ENCODE data around the gene TOLLIP.
"Not testable (repeated sequence)": the region's sequence is repeated elsewhere in the genome, so short reads cannot be mapped to it uniquely, and the experiment has no call there.

The TOLLIP gene

GRCh38 chr11:1309498-1310317 lies at the start of gene TOLLIP:
TOLLIP (minus strand) TSS chr11:1309632; CDS start chr11:1309498, 134 bp downstream.
- Histone ChIP-seq H3K27me3 (ENCODE audit: control insufficient read depth in 2 of 2, insufficient read depth in 2 of 2, low read length in 2 of 2) (no peaks in the 10 kb centered on the region), H3K9ac (ENCODE audit: low read depth in 1 of 2, low read length in 2 of 2) (peak within 1 kb of the TSS; percentile 82), H3K27ac (ENCODE audit: low read depth in 2 of 2, low read length in 2 of 2) (peak within 1 kb of the TSS; percentile 93 to 97), H3K4me3 (ENCODE audit: low read length in 2 of 2) (peak within 1 kb of the TSS; percentile 76 to 85), H3K9me3 (ENCODE audit: control insufficient read depth in 2 of 2, low read length in 2 of 2) (no peaks in the 10 kb centered on the region), H3K36me3 (ENCODE audit: control insufficient read depth in 2 of 2, insufficient read depth in 2 of 2, low read length in 2 of 2) (peaks cover 0 to 14% of the 10 kb centered on the region in 2 donors), H3K4me1 (ENCODE audit: control insufficient read depth in 2 of 2, insufficient read depth in 2 of 2, low read length in 2 of 2) (peaks cover 22 to 30% of the 10 kb centered on the region in 2 donors)

GRCh38 chr11:1358931-1359330 lies 49.5 kb upstream of the TOLLIP start:
- not testable (repeated sequence) for H3K36me3 ChIP-seq (ENCODE audit: control insufficient read depth in 2 of 2, insufficient read depth in 2 of 2, low read length in 2 of 2); H3K4me1 ChIP-seq (ENCODE audit: control insufficient read depth in 2 of 2, insufficient read depth in 2 of 2, low read length in 2 of 2); H3K27ac ChIP-seq (ENCODE audit: low read depth in 2 of 2, low read length in 2 of 2); H3K9ac ChIP-seq (ENCODE audit: low read depth in 1 of 2, low read length in 2 of 2); H3K4me3 ChIP-seq (ENCODE audit: low read length in 2 of 2); H3K9me3 ChIP-seq (ENCODE audit: control insufficient read depth in 2 of 2, low read length in 2 of 2); H3K27me3 ChIP-seq (ENCODE audit: control insufficient read depth in 2 of 2, insufficient read depth in 2 of 2, low read length in 2 of 2)

GRCh38 chr11:1358286-1358685 lies 48.9 kb upstream of the TOLLIP start:
- Histone ChIP-seq H3K9ac (ENCODE audit: low read depth in 1 of 2, low read length in 2 of 2) (no peak overlapping the region), H3K9me3 (ENCODE audit: control insufficient read depth in 2 of 2, low read length in 2 of 2) (no peaks in the 10 kb centered on the region), H3K27me3 (ENCODE audit: control insufficient read depth in 2 of 2, insufficient read depth in 2 of 2, low read length in 2 of 2) (peaks cover 4 to 7% of the 10 kb centered on the region in 2 donors), H3K36me3 (ENCODE audit: control insufficient read depth in 2 of 2, insufficient read depth in 2 of 2, low read length in 2 of 2) (no peaks in the 10 kb centered on the region), H3K27ac (ENCODE audit: low read depth in 2 of 2, low read length in 2 of 2) (no peak overlapping the region), H3K4me3 (ENCODE audit: low read length in 2 of 2) (no peak overlapping the region), H3K4me1 (ENCODE audit: control insufficient read depth in 2 of 2, insufficient read depth in 2 of 2, low read length in 2 of 2) (no peaks in the 10 kb centered on the region)

GRCh38 chr11:1356478-1356960 lies 47.1 kb upstream of the TOLLIP start:
- no peaks in the 10 kb centered on the region for H3K36me3 ChIP-seq (ENCODE audit: control insufficient read depth in 2 of 2, insufficient read depth in 2 of 2, low read length in 2 of 2)
- H3K4me1 ChIP-seq (ENCODE audit: control insufficient read depth in 2 of 2, insufficient read depth in 2 of 2, low read length in 2 of 2) = no peaks in the 10 kb centered on the region
- peaks cover 4 to 7% of the 10 kb centered on the region in 2 donors for H3K27me3 ChIP-seq (ENCODE audit: control insufficient read depth in 2 of 2, insufficient read depth in 2 of 2, low read length in 2 of 2)
- H3K27ac ChIP-seq (ENCODE audit: low read depth in 2 of 2, low read length in 2 of 2) = no peak overlapping the region
- no peak overlapping the region for H3K4me3 ChIP-seq (ENCODE audit: low read length in 2 of 2)
- H3K9ac ChIP-seq (ENCODE audit: low read depth in 1 of 2, low read length in 2 of 2) = no peak overlapping the region
- no peaks in the 10 kb centered on the region for H3K9me3 ChIP-seq (ENCODE audit: control insufficient read depth in 2 of 2, low read length in 2 of 2)

GRCh38 chr11:1356007-1356435 lies 46.6 kb upstream of the TOLLIP start:
- no peak overlapping the region for H3K27ac ChIP-seq (ENCODE audit: low read depth in 2 of 2, low read length in 2 of 2)
- H3K9ac ChIP-seq (ENCODE audit: low read depth in 1 of 2, low read length in 2 of 2) = no peak overlapping the region
- H3K9me3 ChIP-seq (ENCODE audit: control insufficient read depth in 2 of 2, low read length in 2 of 2) = no peaks in the 10 kb centered on the region
- peaks cover 4 to 7% of the 10 kb centered on the region in 2 donors for H3K27me3 ChIP-seq (ENCODE audit: control insufficient read depth in 2 of 2, insufficient read depth in 2 of 2, low read length in 2 of 2)
- no peaks in the 10 kb centered on the region for H3K36me3 ChIP-seq (ENCODE audit: control insufficient read depth in 2 of 2, insufficient read depth in 2 of 2, low read length in 2 of 2)
- no peaks in the 10 kb centered on the region for H3K4me1 ChIP-seq (ENCODE audit: control insufficient read depth in 2 of 2, insufficient read depth in 2 of 2, low read length in 2 of 2)
- H3K4me3 ChIP-seq (ENCODE audit: low read length in 2 of 2) = no peak overlapping the region

- Histone ChIP-seq H3K27ac (ENCODE audit: low read depth in 2 of 2, low read length in 2 of 2) (no peak overlapping the region), H3K4me3 (ENCODE audit: low read length in 2 of 2) (no peak overlapping the region), H3K4me1 (ENCODE audit: control insufficient read depth in 2 of 2, insufficient read depth in 2 of 2, low read length in 2 of 2) (no peaks in the 10 kb centered on the region), H3K27me3 (ENCODE audit: control insufficient read depth in 2 of 2, insufficient read depth in 2 of 2, low read length in 2 of 2) (peaks cover 4 to 10% of the 10 kb centered on the region in 2 donors), H3K36me3 (ENCODE audit: control insufficient read depth in 2 of 2, insufficient read depth in 2 of 2, low read length in 2 of 2) (no peaks in the 10 kb centered on the region), H3K9me3 (ENCODE audit: control insufficient read depth in 2 of 2, low read length in 2 of 2) (no peaks in the 10 kb centered on the region), H3K9ac (ENCODE audit: low read depth in 1 of 2, low read length in 2 of 2) (no peak overlapping the region)
Measured at GRCh38 chr11:1354125-1354938, 44.9 kb upstream of the TOLLIP start.

GRCh38 chr11:1353383-1354124 lies 44.1 kb upstream of the TOLLIP start:
- no peak overlapping the region for H3K9ac ChIP-seq (ENCODE audit: low read depth in 1 of 2, low read length in 2 of 2)
- H3K27ac ChIP-seq (ENCODE audit: low read depth in 2 of 2, low read length in 2 of 2) = no peak overlapping the region
- H3K27me3 ChIP-seq (ENCODE audit: control insufficient read depth in 2 of 2, insufficient read depth in 2 of 2, low read length in 2 of 2) = peaks cover 4 to 10% of the 10 kb centered on the region in 2 donors
- H3K4me3 ChIP-seq (ENCODE audit: low read length in 2 of 2) = no peak overlapping the region
- no peaks in the 10 kb centered on the region for H3K36me3 ChIP-seq (ENCODE audit: control insufficient read depth in 2 of 2, insufficient read depth in 2 of 2, low read length in 2 of 2)
- H3K9me3 ChIP-seq (ENCODE audit: control insufficient read depth in 2 of 2, low read length in 2 of 2) = no peaks in the 10 kb centered on the region
- no peaks in the 10 kb centered on the region for H3K4me1 ChIP-seq (ENCODE audit: control insufficient read depth in 2 of 2, insufficient read depth in 2 of 2, low read length in 2 of 2)

- H3K4me1 ChIP-seq (ENCODE audit: control insufficient read depth in 2 of 2, insufficient read depth in 2 of 2, low read length in 2 of 2) = no peaks in the 10 kb centered on the region
Measured at GRCh38 chr11:1352696-1353382, 43.4 kb upstream of the TOLLIP start.

GRCh38 chr11:1351278-1351937 lies 42.0 kb upstream of the TOLLIP start:
- Histone ChIP-seq H3K27ac (ENCODE audit: low read depth in 2 of 2, low read length in 2 of 2) (no peak overlapping the region), H3K4me3 (ENCODE audit: low read length in 2 of 2) (no peak overlapping the region), H3K9me3 (ENCODE audit: control insufficient read depth in 2 of 2, low read length in 2 of 2) (no peaks in the 10 kb centered on the region), H3K36me3 (ENCODE audit: control insufficient read depth in 2 of 2, insufficient read depth in 2 of 2, low read length in 2 of 2) (no peaks in the 10 kb centered on the region), H3K4me1 (ENCODE audit: control insufficient read depth in 2 of 2, insufficient read depth in 2 of 2, low read length in 2 of 2) (no peaks in the 10 kb centered on the region), H3K9ac (ENCODE audit: low read depth in 1 of 2, low read length in 2 of 2) (no peak overlapping the region), H3K27me3 (ENCODE audit: control insufficient read depth in 2 of 2, insufficient read depth in 2 of 2, low read length in 2 of 2) (peaks cover 0 to 6% of the 10 kb centered on the region in 2 donors)

More at GRCh38 chr11:1352696-1353382, 43.4 kb upstream of the TOLLIP start:
- H3K4me3 ChIP-seq (ENCODE audit: low read length in 2 of 2) = no peak overlapping the region
- H3K9ac ChIP-seq (ENCODE audit: low read depth in 1 of 2, low read length in 2 of 2) = no peak overlapping the region
- no peaks in the 10 kb centered on the region for H3K9me3 ChIP-seq (ENCODE audit: control insufficient read depth in 2 of 2, low read length in 2 of 2)
- H3K27me3 ChIP-seq (ENCODE audit: control insufficient read depth in 2 of 2, insufficient read depth in 2 of 2, low read length in 2 of 2) = peaks cover under 1 to 7% of the 10 kb centered on the region in 2 donors
- H3K27ac ChIP-seq (ENCODE audit: low read depth in 2 of 2, low read length in 2 of 2) = no peak overlapping the region
- H3K36me3 ChIP-seq (ENCODE audit: control insufficient read depth in 2 of 2, insufficient read depth in 2 of 2, low read length in 2 of 2) = no peaks in the 10 kb centered on the region

All from mucosa of rectum (tissue), 2 donors.